GM12801 (cell line): Measurements from ENCODE around the gene FKRP.

Experiments
- TF ChIP-seq, protein P1 (sequence below): IDR thresholded peaks from one replicate; pipeline ENCODE4 v1.5.1; 2011; ENCODE audit warnings: control low read depth; ENCODE audit not compliant: insufficient read length; ENCODE audit errors: extremely low read depth

FKRP gene

DNA sequence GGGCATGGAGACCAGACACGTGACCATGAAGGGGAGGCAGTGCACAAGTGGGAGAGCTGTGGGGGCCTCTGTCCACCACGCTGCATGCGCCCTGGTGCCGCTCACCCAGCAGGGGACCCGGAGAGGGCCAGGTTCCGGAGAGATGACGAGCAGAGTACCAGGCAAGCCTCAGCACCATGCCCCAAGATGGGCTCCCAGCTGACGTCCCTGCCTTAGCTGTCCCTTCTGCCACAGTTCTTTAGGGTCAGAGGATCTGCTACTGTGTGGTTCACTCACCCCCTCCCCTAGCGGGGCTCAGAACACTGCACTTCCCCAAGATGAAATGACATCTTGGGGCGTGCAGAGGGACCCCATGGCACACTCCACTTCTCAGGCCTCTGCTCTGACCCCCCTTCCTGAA is 19.3 kb upstream of the FKRP start:
- TF ChIP-seq, protein P1, sequence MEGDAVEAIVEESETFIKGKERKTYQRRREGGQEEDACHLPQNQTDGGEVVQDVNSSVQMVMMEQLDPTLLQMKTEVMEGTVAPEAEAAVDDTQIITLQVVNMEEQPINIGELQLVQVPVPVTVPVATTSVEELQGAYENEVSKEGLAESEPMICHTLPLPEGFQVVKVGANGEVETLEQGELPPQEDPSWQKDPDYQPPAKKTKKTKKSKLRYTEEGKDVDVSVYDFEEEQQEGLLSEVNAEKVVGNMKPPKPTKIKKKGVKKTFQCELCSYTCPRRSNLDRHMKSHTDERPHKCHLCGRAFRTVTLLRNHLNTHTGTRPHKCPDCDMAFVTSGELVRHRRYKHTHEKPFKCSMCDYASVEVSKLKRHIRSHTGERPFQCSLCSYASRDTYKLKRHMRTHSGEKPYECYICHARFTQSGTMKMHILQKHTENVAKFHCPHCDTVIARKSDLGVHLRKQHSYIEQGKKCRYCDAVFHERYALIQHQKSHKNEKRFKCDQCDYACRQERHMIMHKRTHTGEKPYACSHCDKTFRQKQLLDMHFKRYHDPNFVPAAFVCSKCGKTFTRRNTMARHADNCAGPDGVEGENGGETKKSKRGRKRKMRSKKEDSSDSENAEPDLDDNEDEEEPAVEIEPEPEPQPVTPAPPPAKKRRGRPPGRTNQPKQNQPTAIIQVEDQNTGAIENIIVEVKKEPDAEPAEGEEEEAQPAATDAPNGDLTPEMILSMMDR = no peak

DNA sequence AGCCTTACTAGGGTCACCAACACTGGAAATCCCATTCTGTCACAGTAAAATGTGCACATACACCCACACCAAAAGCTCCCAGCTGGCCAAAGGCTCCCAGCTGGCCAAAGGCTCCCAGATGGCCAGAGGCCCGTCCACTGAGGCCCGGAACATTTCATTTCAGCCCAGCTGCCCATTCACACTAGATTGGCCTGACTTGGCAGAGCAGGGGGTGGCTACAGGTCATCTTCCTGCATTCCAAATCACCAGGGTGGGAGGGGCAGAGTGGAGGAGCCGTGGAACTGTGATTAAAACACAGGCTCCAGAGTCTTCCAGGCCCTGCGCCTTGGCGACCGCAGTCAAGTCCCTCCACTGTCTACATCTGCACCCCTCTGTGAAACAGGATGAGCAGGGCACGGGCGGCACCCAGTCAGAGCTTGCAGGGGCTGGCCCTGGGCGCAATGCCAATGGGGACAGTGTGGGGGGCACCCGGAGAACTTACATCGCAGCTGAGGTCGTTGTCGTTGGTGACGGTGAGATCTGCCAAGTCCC is 18.8 kb upstream of the FKRP start:
- TF ChIP-seq, protein P1 = no peak

DNA sequence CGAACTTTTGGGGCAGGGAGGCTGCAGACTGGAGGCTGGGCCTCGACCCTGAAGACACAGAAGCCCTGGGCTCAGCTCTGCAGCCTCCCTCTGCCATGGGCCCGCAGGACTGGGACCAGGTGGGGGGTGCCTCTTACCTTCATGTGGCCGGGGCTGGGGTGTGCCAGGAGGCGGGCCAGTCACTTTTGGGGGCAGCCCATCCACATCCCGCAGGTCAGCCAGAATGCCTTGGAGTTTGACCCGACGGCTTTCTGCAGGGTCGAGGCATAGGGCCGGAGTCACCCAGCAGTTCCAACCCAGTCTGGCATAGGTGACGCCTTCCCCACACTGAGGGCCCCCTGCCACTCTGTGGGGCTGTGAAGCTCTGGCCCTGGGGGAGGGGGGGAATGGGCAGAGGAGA is 18.1 kb upstream of the FKRP start:
- TF ChIP-seq, protein P1 = no peak

DNA sequence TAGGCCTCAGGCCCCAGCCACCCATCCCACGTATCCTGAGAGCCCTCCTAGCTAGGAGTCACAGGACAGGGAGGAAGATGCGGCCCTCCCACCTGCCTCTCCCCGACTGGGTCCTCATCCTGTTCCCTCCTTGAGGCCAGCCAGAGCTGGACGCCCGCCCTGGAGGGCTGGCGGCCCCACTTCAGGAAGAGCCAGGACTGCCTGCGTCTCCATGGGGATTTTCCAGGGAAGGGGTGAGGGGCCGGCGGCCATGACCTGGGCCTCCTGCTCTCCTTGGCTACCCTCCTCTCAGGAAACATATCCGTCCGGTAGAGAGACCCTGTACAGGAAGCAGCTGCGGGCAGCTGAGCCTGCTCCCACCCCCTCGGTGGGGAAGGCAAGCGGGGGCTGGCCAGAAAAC is 17.6 kb upstream of the FKRP start:
- TF ChIP-seq, protein P1 = no peak

DNA sequence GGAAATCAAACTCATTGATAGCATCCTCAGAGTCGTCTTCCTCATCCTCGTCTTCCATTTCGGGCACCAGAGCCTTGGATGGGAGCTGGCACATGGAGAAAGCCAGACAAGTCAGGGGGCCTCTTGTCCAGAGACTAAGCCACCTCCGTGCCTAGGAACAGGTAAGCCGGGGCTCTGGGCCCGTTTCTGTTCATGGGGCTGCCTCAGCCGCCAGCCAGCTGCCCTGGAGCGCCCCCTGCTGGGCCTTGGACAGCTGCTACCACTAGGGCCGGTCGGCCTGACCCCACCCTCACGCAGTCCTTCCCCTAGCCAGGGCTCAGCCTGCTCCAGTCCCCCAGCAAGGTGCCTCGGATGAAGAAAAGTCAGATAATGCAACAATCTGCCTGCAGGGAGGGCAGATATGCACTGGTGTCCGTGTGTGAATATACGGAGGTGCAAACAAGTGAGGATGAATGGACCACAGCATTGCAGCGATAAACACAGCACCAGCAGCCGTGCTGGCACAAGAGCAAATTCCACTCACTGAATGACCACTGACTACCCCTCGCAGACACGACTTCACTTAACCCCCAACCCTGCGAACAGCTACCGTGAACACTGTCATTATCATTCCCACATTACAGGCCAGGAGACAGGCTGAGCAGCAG is 17.0 kb upstream of the FKRP start:
- TF ChIP-seq, protein P1 = no peak

DNA sequence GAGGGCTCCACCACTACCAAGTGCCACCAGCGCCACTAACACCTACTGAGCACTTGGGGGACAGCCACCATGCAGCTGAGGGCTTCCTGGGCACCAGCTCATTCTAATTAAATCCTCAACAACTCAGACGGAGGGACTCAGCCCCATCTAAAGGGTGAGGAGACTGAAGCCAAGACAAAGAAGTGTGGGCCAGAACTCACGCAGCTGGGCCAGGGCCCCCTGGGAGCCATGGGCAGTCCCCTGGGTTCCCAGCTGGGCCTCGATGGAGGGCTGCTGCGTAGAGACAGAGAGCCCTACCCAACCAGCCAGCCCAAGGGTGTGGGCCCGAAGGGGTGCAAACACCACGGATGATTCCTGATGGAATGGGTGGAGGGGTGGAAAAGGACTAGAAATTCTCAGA is 16.2 kb upstream of the FKRP start:
- TF ChIP-seq, protein P1 = no peak

DNA sequence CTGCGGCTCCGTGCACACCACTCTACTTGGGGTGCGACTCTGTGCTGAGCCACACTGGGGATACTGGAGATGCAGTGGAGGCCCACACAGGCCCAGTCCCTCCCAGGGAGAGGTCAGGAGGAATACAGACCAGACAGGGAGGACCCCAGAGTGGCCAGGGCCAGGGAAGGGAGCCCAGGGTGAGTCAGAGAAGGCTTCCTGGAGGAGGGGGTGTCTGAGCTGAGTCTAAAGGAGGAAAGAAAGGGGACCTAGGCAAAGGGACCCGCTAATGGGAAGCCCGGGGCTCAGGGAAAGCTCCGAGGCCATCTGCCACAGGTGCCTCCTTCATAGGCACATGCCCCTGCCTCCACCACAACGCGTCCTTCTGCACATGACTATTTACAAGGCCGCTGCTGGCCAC is 15.7 kb upstream of the FKRP start:
- TF ChIP-seq, protein P1 = no peak
